H9 (cell line): Measurements from ENCODE around the gene CALHM6. TPM values are rescaled to one million over a fixed set of nuclear protein-coding genes. Genes with fewer than 3 reads are reported as not detected.

Experiments
- DNase-seq: peaks from one replicate; pipeline ENCODE4 v3.0.0-alpha.2; 2017
- H2AFZ ChIP-seq: one replicate; pipeline ENCODE4 v1.6.1; 2013; ENCODE audit warnings: mild to moderate bottlenecking, low read length, control low read depth, moderate library complexity
- H2AK5ac ChIP-seq: 2 replicates; pipeline ENCODE4 v1.6.1; 2013; ENCODE audit warnings: low read length, control low read depth, mixed read lengths; ENCODE audit not compliant: insufficient read length
- H2BK120ac ChIP-seq: one replicate; pipeline ENCODE4 v1.6.1; 2013; ENCODE audit warnings: low read depth, mild to moderate bottlenecking, low read length, control low read depth, inconsistent platforms; ENCODE audit not compliant: poor library complexity, severe bottlenecking
- H2BK12ac ChIP-seq: 2 replicates; pipeline ENCODE4 v1.6.1; 2013; ENCODE audit warnings: low read length, control low read depth, mixed read lengths, low read depth; ENCODE audit not compliant: insufficient read length
- H2BK15ac ChIP-seq: 2 replicates; pipeline ENCODE4 v1.6.1; 2013; ENCODE audit warnings: low read depth, low read length, control low read depth
- H2BK20ac ChIP-seq: one replicate; pipeline ENCODE4 v1.6.1; 2013; ENCODE audit warnings: low read depth, mild to moderate bottlenecking, low read length, control low read depth, inconsistent platforms; ENCODE audit not compliant: poor library complexity, severe bottlenecking
- H2BK5ac ChIP-seq: 2 replicates; pipeline ENCODE4 v1.6.1; 2013; ENCODE audit warnings: low read length, control low read depth, mixed read lengths; ENCODE audit not compliant: insufficient read length
- H3K14ac ChIP-seq: 2 replicates; pipeline ENCODE4 v1.6.1; 2013; ENCODE audit warnings: low read length, control low read depth; ENCODE audit not compliant: insufficient read depth
- H3K18ac ChIP-seq: 2 replicates; pipeline ENCODE4 v1.6.1; 2013; ENCODE audit warnings: low read depth, mild to moderate bottlenecking, mixed read lengths, low read length, control low read depth; ENCODE audit not compliant: insufficient read length
- H3K23ac ChIP-seq: 2 replicates; pipeline ENCODE4 v1.6.1; 2013; ENCODE audit warnings: low read length, control low read depth, mixed read lengths, low read depth; ENCODE audit not compliant: insufficient read length
- H3K23me2 ChIP-seq: 2 replicates; pipeline ENCODE4 v1.6.1; 2013; ENCODE audit warnings: low read depth, mild to moderate bottlenecking, mixed read lengths, low read length, control low read depth; ENCODE audit not compliant: insufficient read length, poor library complexity, severe bottlenecking
- H3K27ac ChIP-seq: 2 replicates; pipeline ENCODE4 v1.5.1; 2013; ENCODE audit warnings: low read length, control low read depth, mixed read lengths, low read depth; ENCODE audit not compliant: insufficient read length
- H3K27me3 ChIP-seq: 2 replicates; pipeline ENCODE4 v1.6.1; 2013; ENCODE audit warnings: low read length, control low read depth, inconsistent platforms; ENCODE audit not compliant: insufficient read depth
- H3K4ac ChIP-seq: 2 replicates; pipeline ENCODE4 v1.6.1; 2013; ENCODE audit warnings: low read depth, mild to moderate bottlenecking, control low read depth, inconsistent platforms, low read length, moderate library complexity
- H3K4me1 ChIP-seq: 2 replicates; pipeline ENCODE4 v1.6.1; 2013; ENCODE audit warnings: low read length, control low read depth, inconsistent platforms; ENCODE audit not compliant: insufficient read depth
- H3K4me2 ChIP-seq: 2 replicates; pipeline ENCODE4 v1.6.1; 2013; ENCODE audit warnings: low read length, control low read depth, mixed read lengths; ENCODE audit not compliant: insufficient read length, insufficient read depth
- H3K56ac ChIP-seq: 2 replicates; pipeline ENCODE4 v1.6.1; 2013; ENCODE audit warnings: low read depth, mild to moderate bottlenecking, mixed read lengths, low read length, control low read depth; ENCODE audit not compliant: insufficient read length
- H3K79me1 ChIP-seq: 2 replicates; pipeline ENCODE4 v1.6.1; 2013; ENCODE audit warnings: low read depth, mild to moderate bottlenecking, moderate library complexity, low read length, control low read depth, inconsistent platforms; ENCODE audit not compliant: insufficient read depth, poor library complexity, severe bottlenecking
- H3K79me2 ChIP-seq: 2 replicates; pipeline ENCODE4 v1.6.1; 2013; ENCODE audit warnings: low read length, control low read depth, inconsistent platforms; ENCODE audit not compliant: insufficient read depth
- H3K9ac ChIP-seq: 2 replicates; pipeline ENCODE4 v1.6.1; 2013; ENCODE audit warnings: low read length, control low read depth, mixed read lengths; ENCODE audit not compliant: insufficient read length; ENCODE audit errors: extremely low read depth
- H3K9me3 ChIP-seq: one replicate; pipeline ENCODE4 v1.6.1; 2013; ENCODE audit warnings: low read depth, low read length, inconsistent platforms; ENCODE audit not compliant: control insufficient read depth
- H3T11ph ChIP-seq: one replicate; pipeline ENCODE4 v1.6.1; 2013; ENCODE audit warnings: mild to moderate bottlenecking, low read length, control low read depth, inconsistent platforms
- H4K20me1 ChIP-seq: one replicate; pipeline ENCODE4 v1.6.1; 2013; ENCODE audit not compliant: control insufficient read depth, insufficient read length, insufficient read depth
- H4K5ac ChIP-seq: 2 replicates; pipeline ENCODE4 v1.6.1; 2013; ENCODE audit warnings: low read depth, mild to moderate bottlenecking, mixed read lengths, low read length, control low read depth; ENCODE audit not compliant: insufficient read length
- H4K8ac ChIP-seq: replicated peaks from 2 replicates; pipeline ENCODE4 v1.6.1; 2013; ENCODE audit warnings: low read length, control low read depth, mixed read lengths, low read depth; ENCODE audit not compliant: insufficient read length
- H4K91ac ChIP-seq: 2 replicates; pipeline ENCODE4 v1.6.1; 2013; ENCODE audit warnings: low read depth, mild to moderate bottlenecking, moderate library complexity, mixed read lengths, low read length, control low read depth; ENCODE audit not compliant: insufficient read length
- H3K27ac Mint-ChIP-seq, 3 experiments: 2 replicates in 2 of 3; 3 replicates in 1 of 3; pipeline ENCODE4 v1.8.0; 2020 to 2021; ENCODE audit warnings: mixed read lengths in 3 of 3, mild to moderate bottlenecking in 1 of 3, moderate library complexity in 1 of 3
- H3K27me3 Mint-ChIP-seq: 2 replicates; pipeline ENCODE4 v1.8.0; 2021; ENCODE audit warnings: low read depth, mild to moderate bottlenecking, moderate library complexity, mixed read lengths
- H3K36me3 Mint-ChIP-seq, 3 experiments: 2 replicates in 2 of 3; 3 replicates in 1 of 3; pipeline ENCODE4 v1.8.0; 2020 to 2021; ENCODE audit warnings: low read depth in 3 of 3, mixed read lengths in 3 of 3; ENCODE audit not compliant: insufficient read depth in 1 of 3
- H3K4me1 Mint-ChIP-seq, 2 experiments: 2 replicates each; pipeline ENCODE4 v1.8.0; 2020; ENCODE audit warnings: mixed read lengths in 2 of 2
- H3K4me3 Mint-ChIP-seq, 2 experiments: 2 replicates in 1 of 2; 3 replicates in 1 of 2; pipeline ENCODE4 v1.8.0; 2020 to 2021; ENCODE audit warnings: mild to moderate bottlenecking in 2 of 2, mixed read lengths in 2 of 2, moderate library complexity in 1 of 2
- H3K9me3 Mint-ChIP-seq, 2 experiments: 2 replicates in 1 of 2; 3 replicates in 1 of 2; pipeline ENCODE4 v1.8.0; 2020; ENCODE audit warnings: mild to moderate bottlenecking in 2 of 2, mixed read lengths in 2 of 2, moderate library complexity in 1 of 2
- WGBS: extraction: QIAGEN DNeasy Blood & Tissue Kit; methylation state at CpG from one replicate; pipeline ENCODE4 v1.1.7; 2013; ENCODE audit warnings: missing lambda C conversion rate, low lambda C conversion rate, mixed read lengths; ENCODE audit not compliant: insufficient read length; ENCODE audit errors: extremely low coverage; 5-methylcytosine and 5-hydroxymethylcytosine counted together
- total RNA-seq: library from RNA; stranded (reverse); gene quantifications from 2 replicates; pipeline ENCODE4 v1.2.1, GENCODE V29; 2021
- TF ChIP-seq, protein P1 (sequence below): fragments of 200-600 bp; sonication (generic); conservative IDR thresholded peaks from 3 replicates; pipeline ENCODE4 v1.8.0; 2021; ENCODE audit warnings: antibody characterized with exemption, mild to moderate bottlenecking

Gene CALHM6
- total RNA-seq, 1 experiment from 2014 or later: 0.44 TPM

DNA sequence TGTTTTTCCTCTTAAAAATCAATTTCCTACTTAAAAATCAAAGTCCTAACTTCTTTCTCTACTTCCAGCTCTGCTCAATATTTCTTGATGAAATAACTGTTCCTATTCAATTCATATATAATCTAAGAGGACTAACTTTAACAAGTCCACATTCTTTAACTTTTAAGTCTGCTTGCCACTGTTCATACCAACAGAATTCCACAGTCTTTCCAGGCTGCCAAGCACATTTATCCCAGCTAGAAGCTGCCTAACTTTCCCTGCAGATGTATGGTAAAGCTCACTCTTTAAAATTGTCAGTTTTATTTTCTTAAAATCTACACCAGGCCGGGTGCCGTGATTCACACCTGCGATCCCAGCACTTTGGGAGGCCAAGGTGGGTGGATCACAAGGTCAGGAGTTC, 11.5 kb downstream of the CALHM6 start:
- Mint-ChIP-seq H3K27me3 (no peaks in the 10 kb centered on the region), H3K9me3 (no peaks in the 10 kb centered on the region), H3K4me3 (no peak overlapping the region), H3K4me1 (peaks cover 0 to 2% of the 10 kb centered on the region in 2 experiments; a peak in 2 of 4 replicates), H3K27ac (peak overlapping the region in 1 of 3 experiments; percentile 47; a peak in 1 of 7 replicates), H3K36me3 (no peaks in the 10 kb centered on the region)
- H3K27me3 ChIP-seq: no peaks in the 10 kb centered on the region
- H3K4me2 ChIP-seq: no peak overlapping the region
- no peak overlapping the region for H3K23ac ChIP-seq
- no peak overlapping the region for H3K18ac ChIP-seq
- H3K4me1 ChIP-seq: no peaks in the 10 kb centered on the region
- H3K56ac ChIP-seq: no peak overlapping the region
- H2BK12ac ChIP-seq: no peak overlapping the region
- no peak overlapping the region for H4K91ac ChIP-seq
- no peaks in the 10 kb centered on the region for H3K9me3 ChIP-seq
- WGBS: no CpG with 5 or more reads among the region's 3 CpGs
- no peak overlapping the region for H3K9ac ChIP-seq
- no peaks in the 10 kb centered on the region for H3K79me1 ChIP-seq
- H2AFZ ChIP-seq: no peak overlapping the region
- H3K14ac ChIP-seq: no peak overlapping the region
- DNase-seq: no peak
- no peak overlapping the region for H3K27ac ChIP-seq
- no peak overlapping the region for H4K5ac ChIP-seq
- no peak overlapping the region for H3K4ac ChIP-seq
- H4K20me1 ChIP-seq: no peaks in the 10 kb centered on the region
- no peak overlapping the region for H2BK120ac ChIP-seq
- no peak overlapping the region for H2BK15ac ChIP-seq
- no peaks in the 10 kb centered on the region for H3K79me2 ChIP-seq
- H3T11ph ChIP-seq: no peak overlapping the region
- TF ChIP-seq, protein P1, sequence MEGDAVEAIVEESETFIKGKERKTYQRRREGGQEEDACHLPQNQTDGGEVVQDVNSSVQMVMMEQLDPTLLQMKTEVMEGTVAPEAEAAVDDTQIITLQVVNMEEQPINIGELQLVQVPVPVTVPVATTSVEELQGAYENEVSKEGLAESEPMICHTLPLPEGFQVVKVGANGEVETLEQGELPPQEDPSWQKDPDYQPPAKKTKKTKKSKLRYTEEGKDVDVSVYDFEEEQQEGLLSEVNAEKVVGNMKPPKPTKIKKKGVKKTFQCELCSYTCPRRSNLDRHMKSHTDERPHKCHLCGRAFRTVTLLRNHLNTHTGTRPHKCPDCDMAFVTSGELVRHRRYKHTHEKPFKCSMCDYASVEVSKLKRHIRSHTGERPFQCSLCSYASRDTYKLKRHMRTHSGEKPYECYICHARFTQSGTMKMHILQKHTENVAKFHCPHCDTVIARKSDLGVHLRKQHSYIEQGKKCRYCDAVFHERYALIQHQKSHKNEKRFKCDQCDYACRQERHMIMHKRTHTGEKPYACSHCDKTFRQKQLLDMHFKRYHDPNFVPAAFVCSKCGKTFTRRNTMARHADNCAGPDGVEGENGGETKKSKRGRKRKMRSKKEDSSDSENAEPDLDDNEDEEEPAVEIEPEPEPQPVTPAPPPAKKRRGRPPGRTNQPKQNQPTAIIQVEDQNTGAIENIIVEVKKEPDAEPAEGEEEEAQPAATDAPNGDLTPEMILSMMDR: no peak
- H4K8ac ChIP-seq: no peak overlapping the region
- H2BK20ac ChIP-seq: no peak overlapping the region
- H2BK5ac ChIP-seq: no peak overlapping the region
- H3K23me2 ChIP-seq: no peaks in the 10 kb centered on the region
- no peak overlapping the region for H2AK5ac ChIP-seq
